ENCODE measurements around the gene FRMPD1.

DNA sequence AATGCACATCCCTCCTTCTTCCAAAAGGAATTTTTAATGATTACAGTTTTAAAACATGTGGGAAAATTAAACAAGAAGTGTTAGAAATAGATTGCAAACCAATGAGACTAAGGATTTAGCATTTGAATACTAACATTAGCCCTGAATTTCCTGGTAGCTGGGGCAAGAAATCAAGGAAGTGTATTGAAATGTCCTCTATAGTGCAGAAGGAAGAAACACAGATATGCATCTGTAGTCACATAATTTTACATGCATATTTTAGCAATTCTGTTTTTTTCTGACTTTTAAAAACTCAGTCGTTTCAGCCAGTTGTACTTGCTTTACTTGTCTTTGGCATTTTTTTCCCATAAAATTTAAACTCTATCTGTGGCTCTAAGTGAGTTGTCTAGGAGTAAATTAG, 45.8 kb downstream of the FRMPD1 start:
- TF ChIP-seq CTCF (IDR thresholded peaks at IDR 0.05) (no peak), POLR2A (IDR thresholded peaks at IDR 0.05) (no peak)
